CD4-positive, alpha-beta T cell treated with Interferon gamma for 1 hour (primary cell): Measurements from ENCODE around the gene USP30.

ENCODE experiments used
- DNase-seq: peaks from one replicate; pipeline ENCODE4 v3.0.0-alpha.2; 2020

Gene USP30

DNA sequence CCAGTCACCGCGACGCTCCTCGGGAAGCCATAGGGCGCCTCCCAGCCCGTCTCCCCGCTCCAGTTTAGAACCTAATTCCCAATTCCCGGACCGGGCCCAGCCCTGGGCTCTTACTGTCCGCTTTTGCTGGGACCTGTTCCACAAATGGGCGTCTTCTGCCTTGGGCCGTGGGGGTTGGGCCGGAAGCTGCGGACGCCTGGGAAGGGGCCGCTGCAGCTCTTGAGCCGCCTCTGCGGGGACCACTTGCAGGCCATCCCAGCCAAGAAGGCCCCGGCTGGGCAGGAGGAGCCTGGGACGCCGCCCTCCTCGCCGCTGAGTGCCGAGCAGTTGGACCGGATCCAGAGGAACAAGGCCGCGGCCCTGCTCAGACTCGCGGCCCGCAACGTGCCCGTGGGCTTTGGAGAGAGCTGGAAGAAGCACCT is 45.8 kb downstream of the USP30 start:
- no peak for DNase-seq

DNA sequence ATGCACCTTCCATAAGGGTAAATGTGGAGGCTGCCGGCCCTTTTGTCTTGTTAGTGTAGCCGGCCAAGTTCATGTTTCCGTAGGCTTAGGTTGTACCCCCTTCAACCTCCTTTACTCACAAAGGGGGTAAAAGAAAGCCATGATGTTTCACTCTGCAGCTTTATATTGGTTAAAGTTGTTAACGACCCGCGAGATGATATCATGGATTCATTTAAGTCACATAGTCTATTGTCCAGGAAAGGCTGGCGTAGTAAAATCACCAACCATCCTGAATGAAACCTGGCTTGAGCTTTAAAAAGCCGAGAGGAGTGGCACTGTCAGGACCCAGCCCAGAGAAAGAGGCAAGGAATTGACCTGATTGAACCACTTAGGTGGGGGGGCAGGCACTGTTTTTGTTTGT is 46.3 kb downstream of the USP30 start:
- DNase-seq = no peak

DNA sequence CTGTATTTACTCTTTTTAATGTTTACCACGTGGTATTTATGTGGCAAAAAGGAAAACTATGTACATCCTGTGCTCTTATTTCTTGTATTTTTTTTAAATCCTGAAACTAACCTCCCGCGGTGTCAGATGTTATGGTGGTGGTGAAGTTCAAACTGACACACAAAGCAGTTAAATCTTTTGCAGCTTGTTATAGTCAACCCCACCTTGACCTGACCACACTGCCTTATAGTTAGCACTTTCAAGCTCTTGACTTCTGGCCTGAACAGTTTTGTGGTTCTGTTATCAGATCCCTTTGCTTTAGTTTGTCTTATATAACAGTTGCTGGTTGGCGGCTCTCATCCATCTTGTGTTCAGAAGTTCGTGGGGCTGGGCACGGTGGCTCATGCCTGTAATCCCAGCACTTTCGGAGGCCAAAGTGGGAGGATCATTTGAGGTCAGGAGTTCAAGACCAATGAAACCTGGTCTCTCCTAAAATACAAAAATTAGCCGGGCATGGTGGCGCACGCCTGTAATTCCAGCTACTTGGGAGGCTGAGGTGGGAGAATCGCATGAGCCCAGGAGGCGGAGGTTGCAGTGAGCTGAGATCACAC is 47.1 kb downstream of the USP30 start:
- no peak for DNase-seq

DNA sequence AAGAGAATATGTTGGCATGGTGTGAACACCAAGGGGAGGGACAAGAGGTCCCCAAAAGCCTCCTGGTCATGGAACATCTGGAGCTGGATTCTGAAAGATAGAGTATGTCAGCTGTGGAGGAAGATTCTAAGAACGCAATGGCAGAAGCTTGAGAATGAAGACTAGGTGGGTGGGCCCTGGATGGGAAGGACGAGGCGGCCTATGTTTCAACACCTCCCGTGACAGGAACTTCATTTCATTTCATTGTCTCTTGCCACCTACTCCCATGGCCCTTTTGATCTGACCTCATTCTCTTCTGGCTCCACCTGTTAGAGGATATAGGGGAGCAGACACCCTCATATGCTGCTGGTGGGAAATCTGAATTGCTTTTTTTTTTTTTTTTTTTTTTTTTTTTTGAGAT is 48.4 kb downstream of the USP30 start:
- no peak for DNase-seq

DNA sequence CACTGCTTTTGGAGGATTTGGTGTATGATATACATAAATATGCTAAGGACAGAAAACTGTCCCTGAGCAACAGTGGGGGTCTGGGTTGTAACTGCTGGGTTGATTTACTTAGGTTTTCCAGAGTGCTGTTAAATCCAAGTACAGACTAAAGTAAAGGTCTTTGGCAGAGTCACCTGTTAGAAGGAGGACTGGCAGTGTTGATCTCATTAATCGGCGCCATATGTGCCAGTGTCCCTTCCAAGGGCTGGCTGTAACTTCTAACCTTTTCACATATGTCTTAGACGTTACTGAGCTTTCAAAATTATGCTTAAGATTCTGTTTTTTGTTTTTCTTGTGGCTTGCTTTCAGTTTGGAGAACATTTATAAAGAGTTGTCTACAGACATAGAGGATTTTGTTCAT is 50.1 kb downstream of the USP30 start:
- DNase-seq = no peak

DNA sequence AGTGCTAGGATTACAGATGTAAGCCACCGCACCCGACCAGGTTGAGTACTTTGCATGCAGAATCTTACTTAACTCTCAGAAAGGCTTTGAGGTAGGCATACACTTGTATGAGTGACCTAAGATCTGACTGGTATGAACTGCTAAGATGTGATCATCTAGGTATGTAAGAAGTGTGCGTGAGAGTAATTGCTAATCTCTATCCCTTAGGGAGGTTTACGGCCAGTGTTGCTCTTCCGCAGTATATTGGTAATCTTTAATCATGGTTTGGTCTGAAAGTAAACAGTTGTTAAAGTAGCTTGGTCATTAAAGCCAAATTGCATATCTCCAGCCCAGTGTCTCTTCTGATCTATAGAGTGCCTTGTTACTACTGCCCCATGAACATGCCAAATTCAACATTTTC is 52.8 kb downstream of the USP30 start:
- no peak for DNase-seq

DNA sequence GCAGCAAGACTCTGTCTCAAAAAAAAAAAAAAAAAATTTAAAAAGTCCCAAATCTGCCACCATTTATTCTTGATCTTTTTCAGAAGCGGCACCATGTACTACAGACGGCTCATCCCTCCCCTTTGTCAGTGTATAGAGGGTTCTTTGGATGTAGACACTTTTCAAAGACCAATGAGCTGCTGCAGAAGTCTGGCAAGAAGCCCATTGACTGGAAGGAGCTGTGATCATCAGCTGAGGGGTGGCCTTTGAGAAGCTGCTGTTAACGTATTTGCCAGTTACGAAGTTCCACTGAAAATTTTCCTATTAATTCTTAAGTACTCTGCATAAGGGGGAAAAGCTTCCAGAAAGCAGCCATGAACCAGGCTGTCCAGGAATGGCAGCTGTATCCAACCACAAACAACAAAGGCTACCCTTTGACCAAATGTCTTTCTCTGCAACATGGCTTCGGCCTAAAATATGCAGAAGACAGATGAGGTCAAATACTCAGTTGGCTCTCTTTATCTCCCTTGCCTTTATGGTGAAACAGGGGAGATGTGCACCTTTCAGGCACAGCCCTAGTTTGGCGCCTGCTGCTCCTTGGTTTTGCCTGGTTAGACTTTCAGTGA is 57.5 kb downstream of the USP30 start:
- DNase-seq = no peak

DNA sequence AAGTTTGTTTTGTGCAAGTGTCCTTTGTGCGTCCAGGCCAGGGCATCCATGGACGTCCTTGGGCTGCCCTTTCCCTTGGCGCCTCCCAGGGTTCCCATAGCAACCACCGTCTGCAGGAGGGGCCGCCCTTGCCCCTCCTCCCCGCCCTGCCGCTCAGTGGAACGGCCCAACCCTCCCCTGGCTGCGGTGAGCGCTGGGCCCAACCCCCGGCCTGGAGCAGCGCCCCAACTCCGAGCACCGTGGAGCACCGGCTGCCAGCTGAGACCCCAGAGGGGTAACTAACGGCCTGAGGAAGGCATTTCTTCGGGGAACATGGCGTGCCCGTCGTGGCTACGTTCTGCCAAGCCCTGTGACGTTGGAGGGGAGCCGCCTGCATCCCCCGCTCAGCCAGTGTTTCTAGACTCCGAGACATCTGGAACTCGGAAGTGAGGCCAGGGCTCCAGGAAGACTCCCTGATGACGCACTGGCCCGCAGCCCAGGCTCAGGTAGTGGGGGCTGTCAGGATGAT is 58.7 kb downstream of the USP30 start:
- DNase-seq = peak; percentile 53

DNA sequence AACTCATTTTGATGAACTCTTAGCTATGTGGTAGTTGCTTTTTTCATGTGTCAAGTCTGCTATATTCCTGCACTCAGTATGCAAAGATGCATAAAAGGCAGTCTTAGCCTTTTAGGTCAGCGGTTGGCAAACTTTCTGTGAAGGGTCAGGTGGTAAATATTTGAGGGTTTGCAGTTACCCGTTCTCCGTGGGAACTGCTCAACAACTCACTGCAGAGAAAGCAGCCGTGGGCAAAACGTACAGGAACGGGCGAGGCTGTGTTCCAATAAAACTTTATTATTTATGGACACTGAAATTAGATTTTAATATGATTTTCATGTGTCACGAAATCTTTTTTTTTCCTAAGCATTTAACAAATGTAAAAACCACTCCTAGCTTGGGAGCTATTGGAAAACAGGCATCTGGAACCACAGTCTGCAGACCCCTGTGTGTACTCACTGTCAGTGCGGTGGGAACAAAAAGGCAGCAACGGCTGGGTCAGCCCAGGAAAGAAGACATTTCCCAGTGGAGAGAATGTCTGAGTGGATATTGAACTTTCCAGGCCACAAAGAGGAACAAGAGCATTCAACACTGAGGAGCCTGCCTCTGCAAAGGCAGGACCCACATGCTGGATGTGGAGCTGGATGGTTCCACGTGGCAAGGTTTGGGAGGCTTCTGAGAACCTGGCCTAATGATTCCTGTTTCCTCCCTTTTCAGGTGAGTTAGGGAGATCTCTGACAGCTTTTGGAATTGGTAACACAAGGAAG is 60.5 kb downstream of the USP30 start:
- DNase-seq = no peak

DNA sequence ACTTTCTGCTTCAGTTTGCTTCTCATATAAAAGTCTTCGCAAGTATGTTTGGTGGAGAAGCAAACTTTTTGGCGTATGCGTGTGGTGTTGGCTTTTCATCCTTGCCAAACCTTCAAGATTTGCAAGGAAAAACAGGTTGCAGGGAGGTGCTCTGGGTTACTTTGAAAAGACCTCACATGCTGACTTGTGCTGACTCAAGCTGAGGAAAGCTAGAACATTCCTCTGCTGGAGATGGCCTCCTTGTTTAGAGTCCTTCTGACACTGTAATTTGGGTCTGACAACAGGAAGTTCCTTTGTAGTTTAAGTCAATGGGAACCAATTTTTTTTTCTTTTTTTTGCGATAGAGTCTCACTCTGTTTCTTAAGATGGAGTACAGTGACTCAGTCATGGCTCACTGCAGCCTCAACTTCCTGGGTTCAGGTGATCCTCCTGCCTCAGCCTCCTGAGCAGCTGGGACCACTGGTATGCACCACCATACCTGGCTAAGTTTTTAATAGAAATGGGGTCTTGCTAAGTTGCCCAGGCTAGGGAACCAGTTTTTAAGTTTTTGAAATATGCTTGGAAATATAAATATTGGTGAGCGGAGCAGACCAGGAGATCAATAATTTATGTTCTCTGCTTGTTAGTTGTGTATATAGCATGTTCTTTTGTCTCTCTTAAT is 61.4 kb downstream of the USP30 start:
- no peak for DNase-seq

DNA sequence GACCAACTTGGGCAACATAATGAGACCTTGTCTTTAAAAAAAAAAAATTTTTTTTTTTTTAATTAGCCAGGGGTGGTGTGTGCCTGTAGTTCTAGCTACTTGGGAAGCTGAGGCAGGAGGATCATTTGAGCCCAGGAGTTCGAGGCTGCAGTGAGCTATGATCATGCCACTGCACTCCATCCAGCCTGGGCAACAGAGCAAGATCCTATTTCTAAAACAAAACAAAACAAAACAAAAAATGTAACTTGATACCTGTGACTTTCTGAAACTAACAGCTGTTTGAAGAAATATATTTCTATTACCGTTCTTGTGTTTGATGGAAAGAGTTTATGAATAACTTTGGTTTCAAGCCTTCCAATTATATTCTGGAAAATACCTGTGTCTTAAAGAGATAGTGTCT is 62.3 kb downstream of the USP30 start:
- DNase-seq = no peak

DNA sequence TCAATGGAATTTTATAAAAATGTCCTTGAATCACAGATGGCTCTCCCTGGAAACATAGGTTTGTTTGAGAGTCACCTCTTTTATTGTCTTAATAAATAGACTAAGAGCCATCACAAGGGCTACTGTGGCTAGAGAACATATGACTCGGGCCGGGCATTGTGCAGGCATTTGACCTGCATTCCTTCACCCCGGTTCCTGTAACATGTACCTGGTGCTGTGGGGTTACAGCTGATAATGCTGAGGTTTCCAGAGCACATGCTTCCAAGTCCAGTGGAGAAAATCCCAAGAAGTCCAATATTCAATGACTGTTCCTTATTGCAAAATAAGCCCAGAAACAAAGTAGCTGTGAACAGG is 63.0 kb downstream of the USP30 start:
- DNase-seq = no peak

DNA sequence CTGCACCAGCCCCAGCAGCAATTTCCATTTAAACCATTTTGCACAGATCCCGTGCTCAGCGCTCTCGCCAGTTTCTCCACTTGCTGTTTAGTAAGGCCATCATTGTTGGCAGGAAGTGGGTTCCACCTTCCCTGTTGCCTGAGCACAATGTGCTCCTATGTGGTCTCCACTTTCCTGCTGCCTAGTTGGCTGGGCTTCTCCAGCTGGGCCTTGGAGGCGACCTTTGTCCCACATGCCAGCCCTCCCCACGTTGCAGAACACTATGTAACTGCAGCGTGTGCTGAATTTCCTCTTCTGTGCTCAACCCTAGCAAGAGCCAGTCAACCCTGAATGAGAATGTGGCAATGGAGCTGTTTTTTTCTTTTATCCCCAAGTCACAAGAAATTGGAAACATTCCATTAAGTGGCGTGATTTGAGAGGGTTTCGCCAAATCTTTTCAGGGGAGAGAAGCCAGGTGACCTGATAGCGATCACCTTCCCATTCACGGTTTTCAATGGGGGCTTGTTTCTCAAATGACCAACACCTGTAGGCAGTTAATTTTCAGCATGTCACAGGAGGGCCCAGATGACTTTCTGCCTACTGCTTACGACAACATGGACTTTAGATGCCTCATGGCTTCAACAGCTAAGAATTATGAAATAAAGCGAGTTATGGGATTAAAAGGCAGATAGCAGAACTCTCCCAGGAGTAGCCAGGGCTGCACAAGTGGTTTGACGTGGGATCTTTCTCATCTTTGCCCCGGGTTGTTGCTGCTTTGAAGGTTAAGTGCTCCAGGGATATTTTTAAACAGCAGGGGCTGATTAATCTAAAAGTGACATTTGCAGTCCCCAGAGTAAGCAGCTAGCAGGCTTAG is 63.6 kb downstream of the USP30 start, which contains the start of gene ACACB:
Gene ACACB, plus strand, starts transcription at position 830 of the 853 bp plus-strand sequence. CDS start 22,819 bp downstream, outside the sequence.
- DNase-seq = no peak

DNA sequence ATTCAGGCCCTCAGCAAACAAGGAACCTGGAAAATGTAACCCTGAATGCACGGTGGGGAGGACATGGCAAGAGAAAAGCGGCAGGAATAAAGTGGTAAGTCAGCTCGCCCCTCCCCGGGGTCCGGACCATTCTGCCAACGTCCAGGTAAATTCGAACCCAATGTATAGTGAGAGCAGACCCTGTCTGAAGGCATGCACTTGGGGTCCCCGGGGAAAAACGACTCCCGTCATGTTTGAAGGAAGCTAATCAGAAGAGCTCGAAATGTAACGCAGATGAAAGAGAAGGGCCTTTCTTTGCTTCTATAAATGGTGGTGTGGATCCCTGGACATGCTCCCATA is 64.2 kb downstream of the USP30 start:
- DNase-seq = no peak

DNA sequence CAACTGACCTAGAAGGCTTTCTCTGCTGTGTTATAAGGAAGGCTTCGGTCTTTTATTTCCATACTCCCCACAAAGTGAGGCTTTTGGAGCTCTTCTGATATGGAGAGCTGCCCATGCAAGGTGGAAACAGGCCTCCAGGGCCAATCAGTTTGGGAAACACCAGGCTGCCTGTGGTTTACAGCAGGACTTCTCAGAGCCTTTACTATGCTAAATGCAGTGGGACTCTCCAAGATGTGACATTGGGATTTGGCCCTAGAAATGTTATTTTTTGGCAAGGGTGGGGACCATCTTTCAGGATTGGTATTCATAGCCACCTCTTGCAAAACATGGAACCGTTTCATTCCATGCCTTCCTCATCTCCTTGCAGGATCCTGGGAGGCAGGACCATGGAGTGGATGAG is 67.7 kb downstream of the USP30 start:
- no peak for DNase-seq

DNA sequence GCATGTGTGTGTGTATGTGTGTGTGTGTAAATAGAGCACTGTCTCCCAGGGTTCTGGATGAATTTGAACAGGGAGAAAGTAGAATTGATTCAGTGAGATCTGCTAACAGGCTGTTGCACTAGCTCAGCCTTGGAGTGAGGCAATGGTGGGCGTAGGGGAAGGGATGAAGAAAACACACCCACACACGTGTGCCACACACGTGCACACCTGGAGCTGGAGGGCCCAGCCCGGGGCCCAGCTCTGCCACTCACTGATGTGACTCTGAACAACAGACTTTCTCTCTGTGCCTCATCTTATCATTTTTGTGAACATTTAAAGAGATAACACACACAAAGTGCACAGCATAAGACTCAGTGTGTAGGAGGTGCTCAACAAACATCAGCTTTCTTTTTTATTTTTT is 68.2 kb downstream of the USP30 start:
- no peak for DNase-seq

DNA sequence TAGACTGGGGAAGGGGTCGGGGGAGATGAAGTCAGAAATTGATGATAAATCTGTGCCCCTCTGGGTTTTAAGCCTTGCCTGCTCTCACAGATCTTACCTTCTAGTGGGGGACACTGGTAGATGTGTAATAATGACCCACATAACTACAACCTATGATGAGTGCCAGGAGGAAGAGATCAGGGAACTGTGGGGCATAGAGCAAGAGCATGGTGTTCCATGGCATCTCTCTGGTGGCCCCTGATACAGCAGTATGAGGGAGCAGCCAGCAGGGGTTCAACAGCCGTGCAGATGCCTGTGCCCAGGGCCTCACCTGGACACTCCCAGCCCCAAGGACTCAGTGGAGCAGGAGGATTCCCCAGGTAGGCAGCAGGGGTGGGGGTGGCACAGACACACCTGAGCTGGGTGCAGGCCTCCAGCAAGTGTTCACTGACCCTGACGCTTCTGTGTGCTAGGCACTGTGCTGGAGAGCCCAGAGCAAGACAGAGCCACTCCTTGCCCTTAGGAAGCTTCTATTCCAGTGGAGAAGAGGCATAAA is 69.0 kb downstream of the USP30 start:
- no peak for DNase-seq

DNA sequence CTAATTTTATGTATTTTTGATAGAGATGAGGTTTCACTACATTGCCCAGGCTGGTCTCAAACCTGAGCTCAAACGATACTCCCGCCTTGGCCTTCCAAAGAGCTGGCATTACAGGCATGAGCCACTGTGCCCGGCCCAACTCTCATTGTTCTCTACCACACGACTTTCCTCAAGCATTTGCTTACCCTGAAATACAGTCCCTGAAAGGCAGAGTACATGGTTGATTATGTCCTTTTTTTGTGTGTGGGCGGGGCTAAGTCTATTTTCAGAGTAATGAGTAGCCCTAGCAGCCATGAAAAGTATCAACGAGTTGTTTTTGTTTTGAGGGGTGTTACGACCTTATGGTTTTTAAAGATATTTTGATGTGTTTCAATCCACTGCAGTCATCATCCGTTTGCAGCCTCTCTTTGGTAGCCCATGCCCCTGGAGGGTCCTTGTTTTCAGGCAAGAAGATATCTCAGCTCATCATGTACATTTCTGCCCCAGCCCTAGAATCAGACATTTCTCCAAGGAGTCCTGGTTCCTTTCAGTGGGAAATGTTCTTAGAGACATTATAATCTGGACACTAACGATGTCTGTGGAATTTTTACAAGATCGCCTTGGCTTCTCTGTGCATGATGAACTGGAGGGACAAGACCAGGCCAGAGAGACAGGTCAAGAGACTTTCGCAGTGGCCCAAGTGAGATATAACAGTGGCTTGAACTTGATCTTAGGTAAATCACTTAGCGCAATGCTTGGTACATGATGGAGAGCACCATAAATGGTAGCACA is 72.7 kb downstream of the USP30 start:
- no peak for DNase-seq

DNA sequence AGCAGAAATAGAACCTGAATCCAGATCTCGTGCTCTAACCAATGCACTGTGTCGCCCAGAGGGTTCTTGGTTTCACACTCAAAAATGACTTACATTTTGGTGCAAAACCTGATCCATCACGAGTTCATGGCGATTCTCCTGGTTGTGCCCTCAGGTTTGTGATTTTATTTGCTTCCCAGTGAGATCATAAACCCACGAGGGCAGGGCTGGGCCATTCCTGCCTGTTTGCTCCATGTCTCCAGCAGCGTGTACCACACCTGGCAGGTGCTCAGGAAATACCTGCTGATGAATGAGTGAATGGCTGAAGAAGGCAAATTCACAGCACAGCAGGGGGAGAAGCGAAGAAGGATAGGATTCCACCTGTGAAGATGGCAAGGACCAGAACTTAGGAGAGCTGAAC is 73.4 kb downstream of the USP30 start:
- no peak for DNase-seq

DNA sequence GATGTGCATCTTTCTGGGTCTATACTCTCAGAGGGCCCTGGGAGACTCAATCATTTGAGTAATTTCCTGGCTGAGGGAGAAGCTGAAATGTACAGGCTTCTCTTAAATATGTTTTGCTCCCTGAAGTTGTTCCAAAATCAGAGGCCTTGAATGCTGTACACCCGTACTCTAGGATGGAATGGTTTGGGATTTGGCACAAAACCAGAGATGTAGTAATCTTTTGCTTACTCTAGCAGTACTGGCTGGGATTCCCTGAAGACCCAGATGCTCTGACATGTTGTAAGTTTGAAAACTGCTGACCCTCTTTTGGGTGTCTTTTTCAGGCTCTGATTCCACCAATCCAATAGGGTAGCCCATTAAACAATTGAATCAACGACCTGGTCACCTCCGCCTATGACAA is 74.4 kb downstream of the USP30 start:
- DNase-seq = no peak

DNA sequence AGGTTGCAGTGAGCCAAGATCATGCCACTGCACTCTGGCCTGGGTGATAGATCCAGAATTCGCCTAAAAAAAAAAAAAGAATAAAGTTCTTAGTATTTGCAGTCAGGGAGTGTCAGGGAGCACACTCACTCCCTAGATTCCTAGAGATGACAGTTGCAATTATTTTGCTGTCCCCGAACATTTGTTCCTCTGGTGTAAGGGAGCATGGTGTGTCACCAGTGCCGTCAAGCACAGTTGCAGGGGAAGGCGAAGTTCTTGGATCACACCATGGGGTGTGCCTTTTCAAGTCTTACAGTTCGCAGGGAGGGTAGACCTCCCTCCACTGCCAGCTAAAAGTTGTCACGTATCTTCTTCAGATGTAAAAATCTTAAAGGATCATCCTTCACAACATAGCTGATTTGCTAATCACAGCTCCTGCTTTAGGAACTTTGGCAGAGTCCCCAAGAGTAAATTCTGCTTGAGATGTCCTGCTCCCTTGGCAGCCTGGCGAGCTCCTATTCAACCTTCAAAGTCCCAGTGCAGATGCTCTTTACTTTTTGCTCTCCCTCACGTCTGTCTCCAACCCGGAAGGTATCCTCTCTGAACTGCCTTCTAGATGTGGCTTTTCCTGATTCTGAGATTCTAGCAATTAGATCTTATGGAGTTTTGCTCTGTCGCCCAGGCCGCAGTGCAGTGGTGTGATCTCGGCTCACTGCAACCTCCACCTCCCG is 75.3 kb downstream of the USP30 start:
- no peak for DNase-seq
